ENCODE data around the gene CELA2A. TPM values are rescaled to one million over a fixed set of nuclear protein-coding genes. Genes with fewer than 3 reads are reported as not detected.
"Not testable (repeated sequence)": the region's sequence is repeated elsewhere in the genome, so short reads cannot be mapped to it uniquely, and the experiment has no call there.

The CELA2A gene
- total RNA-seq, 1 donor from 2014 or later: not detected

GRCh38 chr1:15472587-15472986 lies 16.1 kb downstream of the CELA2A start:
- Histone ChIP-seq H3K9me3 (no peaks in the 10 kb centered on the region), H3K4me3 (no peak overlapping the region), H3K27ac (no peak overlapping the region), H3K36me3 (no peaks in the 10 kb centered on the region), H3K4me1 (no peaks in the 10 kb centered on the region), H3K27me3 (no peaks in the 10 kb centered on the region)
- no peak for TF ChIP-seq CTCF (IDR thresholded peaks at IDR 0.05)
- ATAC-seq: no peak
- intact Hi-C loops (cut with DNase I): no loop called here
- no peak for DNase-seq

GRCh38 chr1:15475752-15476314 lies 19.3 kb downstream of the CELA2A start, which contains the start of gene CELA2B:
Gene CELA2B, plus strand, starts transcription at chr1:15476104. Its CDS starts 22 bp downstream, at chr1:15476126.
- no peak for TF ChIP-seq CTCF (IDR thresholded peaks at IDR 0.05)
- Histone ChIP-seq H3K27ac (no peak within 1 kb of the TSS), H3K4me3 (no peak within 1 kb of the TSS), H3K27me3 (no peaks in the 10 kb centered on the region), H3K36me3 (no peaks in the 10 kb centered on the region), H3K4me1 (no peaks in the 10 kb centered on the region), H3K9me3 (no peaks in the 10 kb centered on the region)
- no peak for DNase-seq
- ATAC-seq: no peak
- intact Hi-C loops (cut with DNase I): no loop called here

- Histone ChIP-seq H3K9me3 (no peaks in the 10 kb centered on the region), H3K27me3 (no peaks in the 10 kb centered on the region), H3K4me1 (no peaks in the 10 kb centered on the region), H3K27ac (no peak overlapping the region), H3K36me3 (no peaks in the 10 kb centered on the region), H3K4me3 (no peak overlapping the region)
- ATAC-seq (no peak), DNase-seq (no peak)
- no peak for TF ChIP-seq CTCF (IDR thresholded peaks at IDR 0.05)
- intact Hi-C loops (cut with DNase I): no loop called here
These were observed 20.4 kb downstream of the CELA2A start for GRCh38 chr1:15476927-15477326.

- TF ChIP-seq CTCF (IDR thresholded peaks at IDR 0.05): no peak
- intact Hi-C loops (cut with DNase I): no loop called here
- no peak overlapping the region for H3K27ac ChIP-seq
- H3K27me3 ChIP-seq: no peaks in the 10 kb centered on the region
- H3K4me1 ChIP-seq: no peaks in the 10 kb centered on the region
- ATAC-seq (peak; percentile 40), DNase-seq (no peak)
- H3K36me3 ChIP-seq: no peaks in the 10 kb centered on the region
- no peak overlapping the region for H3K4me3 ChIP-seq
- no peaks in the 10 kb centered on the region for H3K9me3 ChIP-seq
These were observed 21.2 kb downstream of the CELA2A start for GRCh38 chr1:15477646-15478212.

GRCh38 chr1:15479654-15480347 lies 23.3 kb downstream of the CELA2A start:
- H3K9me3 ChIP-seq: no peaks in the 10 kb centered on the region
- no peaks in the 10 kb centered on the region for H3K27me3 ChIP-seq
- no peak for DNase-seq
- no peaks in the 10 kb centered on the region for H3K4me1 ChIP-seq
- TF ChIP-seq CTCF (IDR thresholded peaks at IDR 0.05): no peak
- intact Hi-C loops (cut with DNase I): no loop called here
- no peak for ATAC-seq
- no peaks in the 10 kb centered on the region for H3K36me3 ChIP-seq
- H3K4me3 ChIP-seq: no peak overlapping the region
- H3K27ac ChIP-seq: no peak overlapping the region

- H3K4me1 ChIP-seq; H3K27ac ChIP-seq; H3K27me3 ChIP-seq; ATAC-seq; intact Hi-C loops (cut with DNase I); DNase-seq; H3K9me3 ChIP-seq; H3K36me3 ChIP-seq; H3K4me3 ChIP-seq: not testable (repeated sequence)
These were observed 25.9 kb downstream of the CELA2A start for GRCh38 chr1:15482455-15482854.

- intact Hi-C loops (cut with DNase I); H3K27ac ChIP-seq; H3K4me1 ChIP-seq; H3K4me3 ChIP-seq; H3K9me3 ChIP-seq; H3K27me3 ChIP-seq; DNase-seq; H3K36me3 ChIP-seq: not testable (repeated sequence)
- peak; percentile 14 for ATAC-seq
These were observed 26.5 kb downstream of the CELA2A start for GRCh38 chr1:15482983-15483543.
